ENCODE results near the gene SHBG.
"Not testable (repeated sequence)": the region's sequence is repeated elsewhere in the genome, so short reads cannot be mapped to it uniquely, and the experiment has no call there.

Gene SHBG

DNA sequence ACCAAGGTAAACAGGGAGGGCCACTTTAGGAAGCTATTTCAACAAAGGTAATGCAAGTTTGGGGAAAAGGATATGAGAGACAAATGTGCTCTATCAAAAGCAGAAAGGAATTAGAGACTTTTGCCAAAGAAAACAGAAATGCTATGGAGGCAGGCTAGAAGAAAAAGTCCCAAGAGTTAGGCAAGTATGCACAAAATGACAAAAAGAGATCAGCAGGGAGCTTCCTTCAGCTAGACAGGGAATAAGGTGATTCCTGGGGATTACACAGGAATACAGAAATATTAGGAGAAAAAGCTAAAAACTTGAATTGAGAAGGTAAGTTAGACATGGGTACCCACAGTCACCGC is 17.7 kb upstream of the SHBG start:
- DNase-seq = no peak

DNA sequence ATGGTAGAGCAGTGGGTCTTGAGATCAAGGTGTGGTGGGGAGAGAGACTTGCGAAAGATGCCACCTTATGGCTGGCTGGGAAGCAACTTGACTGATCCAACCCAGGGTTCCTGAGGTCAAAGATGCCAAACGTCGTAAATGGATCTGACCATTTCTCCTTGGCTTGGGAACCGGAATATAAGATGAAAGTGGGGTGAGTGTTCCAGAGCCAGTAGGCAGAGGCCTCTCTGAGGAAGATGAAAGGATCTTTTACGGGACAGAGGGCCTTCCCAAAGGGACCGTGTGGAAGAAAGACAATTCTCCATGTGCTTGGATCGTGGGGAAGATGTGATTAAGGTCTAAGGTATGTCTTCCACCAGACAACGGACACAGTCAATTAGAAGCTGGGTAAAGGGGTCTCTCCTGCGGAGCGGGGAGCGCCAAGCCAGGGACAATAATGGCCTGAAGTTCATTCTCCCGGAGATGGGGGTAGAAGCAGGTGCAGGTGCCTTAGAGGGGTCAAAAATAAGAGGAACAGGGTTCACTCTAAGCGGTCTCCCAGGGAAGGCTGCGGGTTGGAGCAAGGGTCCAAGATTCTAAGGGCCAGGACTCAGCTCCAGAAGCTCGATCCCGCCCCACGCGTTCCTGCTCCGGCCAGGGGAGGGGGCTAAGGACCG is 16.0 kb upstream of the SHBG start:
- DNase-seq = no peak

DNA sequence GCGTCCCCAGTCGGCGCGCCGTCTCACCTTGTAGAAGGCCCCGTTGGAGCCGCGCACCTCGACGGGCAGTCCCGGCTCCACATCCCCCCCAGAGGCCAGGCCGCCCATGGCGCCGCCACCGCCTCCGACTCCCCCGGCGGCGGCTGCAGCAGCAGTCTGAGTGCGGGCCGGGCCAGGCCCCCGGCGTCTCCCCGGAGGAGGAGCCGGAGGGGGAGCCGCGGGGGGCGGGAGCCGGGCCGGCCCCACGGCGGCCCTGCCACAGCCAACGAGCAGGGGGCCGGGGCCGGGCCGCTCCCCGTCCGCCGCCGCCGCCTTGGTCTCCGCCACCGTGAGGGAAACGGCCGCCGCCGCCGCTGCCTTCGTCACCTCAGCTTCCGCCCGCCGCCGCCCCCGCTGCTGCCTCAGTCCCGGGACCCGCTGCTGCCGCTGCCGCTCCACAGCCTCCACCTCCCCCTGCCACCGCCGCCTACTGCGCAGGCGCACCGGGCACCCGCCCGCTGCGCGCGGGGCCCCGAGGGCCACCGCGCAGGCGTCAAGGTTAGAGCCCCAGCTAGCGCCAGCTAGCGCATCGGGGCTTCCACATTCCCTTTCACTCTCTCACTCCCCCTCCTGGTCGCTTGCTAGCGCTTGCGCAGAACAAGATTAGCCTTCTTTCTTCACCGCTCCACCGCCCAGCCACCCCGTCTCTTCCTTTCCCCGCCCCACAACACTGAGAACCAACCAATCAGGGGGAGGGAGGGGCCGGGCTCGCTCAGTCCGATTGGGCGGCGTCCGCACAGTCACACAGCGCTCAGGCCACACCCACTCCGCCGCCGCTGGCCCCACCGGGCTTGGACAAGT is 15.3 kb upstream of the SHBG start, which contains the start of gene FXR2:
Gene FXR2, minus strand, starts transcription at position 473 of the 840 bp plus-strand sequence. Its CDS starts 365 bp downstream, at position 108.
- peak; percentile 99 for DNase-seq

DNA sequence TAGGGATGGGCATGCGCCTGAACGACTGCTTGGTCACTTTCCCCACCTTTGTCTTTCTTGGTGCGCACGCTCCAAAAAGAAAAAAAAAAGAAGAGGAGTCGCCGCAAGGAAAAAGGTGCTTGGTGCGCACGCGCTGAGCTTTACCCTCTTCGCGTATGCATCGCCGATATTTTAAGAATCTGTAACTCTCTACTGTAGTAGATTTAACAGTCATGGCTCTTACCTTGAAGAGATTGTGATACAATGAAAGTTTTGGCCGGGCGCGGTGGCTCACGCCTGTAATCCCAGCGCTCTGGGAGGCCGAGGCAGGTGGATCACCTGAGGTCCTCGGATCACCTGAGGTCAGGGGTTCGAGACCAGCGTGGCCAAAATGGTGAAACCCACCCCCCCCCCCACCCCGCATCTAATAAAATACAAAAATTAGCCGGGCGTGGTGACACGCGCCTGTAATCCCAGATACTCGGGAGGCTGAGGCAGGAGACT is 14.6 kb upstream of the SHBG start:
- DNase-seq = no peak

DNA sequence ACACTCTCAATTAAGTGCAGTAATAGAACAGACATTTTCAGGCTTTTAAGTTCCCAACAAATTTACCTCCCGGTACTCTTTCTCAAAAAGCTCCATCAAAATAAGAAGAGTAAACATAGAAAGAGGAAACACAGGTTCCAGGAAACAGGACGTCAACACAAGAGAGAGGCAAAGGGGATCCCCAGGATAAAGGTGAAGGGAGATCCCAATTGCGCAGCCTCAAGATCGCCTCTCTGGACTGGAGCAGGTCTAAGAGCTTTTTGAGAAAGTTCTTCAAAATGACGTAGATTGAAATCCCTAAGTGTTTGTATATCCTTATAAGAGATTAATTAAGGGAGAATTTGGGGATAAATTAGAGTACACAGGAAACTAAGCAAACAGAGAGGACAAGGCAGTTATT is 11.3 kb upstream of the SHBG start:
- no peak for DNase-seq

DNA sequence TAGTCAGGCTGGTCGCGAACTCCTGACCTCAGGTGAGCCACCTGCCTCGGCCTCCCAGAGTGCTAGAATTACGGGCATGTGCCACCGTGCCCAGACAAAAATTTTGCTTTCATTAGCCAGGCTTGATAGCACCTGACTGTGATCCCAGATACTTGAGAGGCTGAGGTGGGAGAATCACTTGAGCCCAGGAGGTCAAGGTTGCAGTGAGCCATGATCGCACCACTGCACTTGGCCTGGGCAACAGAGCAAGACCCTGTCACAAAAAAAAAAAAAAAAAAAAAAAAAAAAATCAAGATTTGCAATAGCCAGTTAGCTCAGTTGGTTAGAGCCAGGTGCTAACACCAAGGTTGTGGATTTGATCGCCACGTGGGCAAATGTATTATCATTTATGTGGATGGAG is 9.1 kb upstream of the SHBG start:
- DNase-seq = no peak

DNA sequence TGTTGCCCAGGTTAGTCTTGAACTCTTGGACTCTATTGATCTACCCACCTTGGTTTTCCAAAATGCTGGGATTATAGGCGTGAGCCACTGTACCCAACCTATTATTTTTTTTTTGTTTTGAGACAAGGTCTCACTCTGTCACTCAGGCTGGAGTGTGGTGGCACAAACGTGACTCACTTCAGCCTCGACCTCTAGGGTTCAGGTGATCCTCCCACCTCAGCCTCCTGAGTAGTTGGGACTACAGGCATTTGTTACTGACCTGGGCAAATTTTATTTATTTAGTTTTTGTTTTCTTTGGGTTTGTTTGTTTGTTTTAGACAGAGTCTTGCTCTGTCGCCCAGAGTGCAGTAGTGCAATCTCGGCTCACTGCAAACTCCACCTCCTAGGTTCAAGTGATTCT is 6.3 kb upstream of the SHBG start:
- no peak for DNase-seq

DNA sequence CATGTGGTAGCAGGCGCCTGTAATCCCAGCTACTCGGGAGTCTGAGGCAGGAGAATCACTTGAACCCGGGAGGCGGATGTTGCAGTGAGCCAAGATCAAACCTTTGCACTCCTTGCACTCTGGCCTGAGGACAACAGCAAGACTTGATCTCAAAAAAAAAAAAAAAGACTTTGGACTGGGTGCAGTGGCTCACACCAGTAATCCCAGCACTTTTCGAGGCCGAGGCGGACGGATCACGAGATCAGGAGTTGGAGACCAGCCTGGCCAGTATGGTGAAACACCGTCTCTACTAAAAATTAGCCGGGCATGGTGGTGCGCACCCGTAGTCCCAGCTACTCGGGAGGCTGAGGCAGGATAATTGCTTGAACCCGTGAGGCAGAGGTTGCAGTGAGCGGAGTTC is 4.2 kb upstream of the SHBG start:
- DNase-seq = not testable (repeated sequence)

DNA sequence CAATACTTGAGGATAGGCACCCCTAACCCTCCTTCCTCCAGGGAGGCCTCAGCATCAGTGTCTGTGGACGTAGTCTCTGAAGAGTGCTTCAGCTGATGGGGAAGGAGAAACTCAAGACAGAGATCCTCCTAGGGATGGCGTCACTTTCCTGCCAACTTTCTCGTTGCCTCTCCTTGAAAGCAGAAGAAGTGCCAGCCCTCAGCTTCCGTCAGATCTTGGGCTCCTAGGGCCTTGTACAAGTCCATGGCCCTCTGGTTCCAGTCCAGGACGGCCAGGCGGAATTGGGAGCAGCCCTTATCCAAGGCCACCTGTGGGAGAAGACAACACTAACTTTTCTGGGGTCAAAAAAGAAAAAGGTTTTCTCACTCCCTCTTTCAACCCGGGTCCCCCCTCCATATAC is 3.6 kb upstream of the SHBG start:
- DNase-seq = no peak

DNA sequence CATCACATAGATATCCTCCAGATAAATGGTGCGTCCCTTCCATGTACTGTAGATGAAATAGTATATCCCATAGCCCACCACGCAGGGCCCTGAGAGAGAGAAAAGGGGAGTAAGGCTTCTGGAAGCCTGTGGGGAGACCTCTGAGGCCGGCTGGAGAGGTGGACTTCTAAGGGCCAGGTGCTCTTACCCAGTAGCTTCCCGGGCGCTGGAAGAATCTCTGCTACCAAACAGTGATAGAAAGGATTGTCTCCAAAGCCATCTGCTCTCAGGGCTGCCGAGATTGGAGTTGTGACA is 3.0 kb upstream of the SHBG start:
- no peak for DNase-seq

DNA sequence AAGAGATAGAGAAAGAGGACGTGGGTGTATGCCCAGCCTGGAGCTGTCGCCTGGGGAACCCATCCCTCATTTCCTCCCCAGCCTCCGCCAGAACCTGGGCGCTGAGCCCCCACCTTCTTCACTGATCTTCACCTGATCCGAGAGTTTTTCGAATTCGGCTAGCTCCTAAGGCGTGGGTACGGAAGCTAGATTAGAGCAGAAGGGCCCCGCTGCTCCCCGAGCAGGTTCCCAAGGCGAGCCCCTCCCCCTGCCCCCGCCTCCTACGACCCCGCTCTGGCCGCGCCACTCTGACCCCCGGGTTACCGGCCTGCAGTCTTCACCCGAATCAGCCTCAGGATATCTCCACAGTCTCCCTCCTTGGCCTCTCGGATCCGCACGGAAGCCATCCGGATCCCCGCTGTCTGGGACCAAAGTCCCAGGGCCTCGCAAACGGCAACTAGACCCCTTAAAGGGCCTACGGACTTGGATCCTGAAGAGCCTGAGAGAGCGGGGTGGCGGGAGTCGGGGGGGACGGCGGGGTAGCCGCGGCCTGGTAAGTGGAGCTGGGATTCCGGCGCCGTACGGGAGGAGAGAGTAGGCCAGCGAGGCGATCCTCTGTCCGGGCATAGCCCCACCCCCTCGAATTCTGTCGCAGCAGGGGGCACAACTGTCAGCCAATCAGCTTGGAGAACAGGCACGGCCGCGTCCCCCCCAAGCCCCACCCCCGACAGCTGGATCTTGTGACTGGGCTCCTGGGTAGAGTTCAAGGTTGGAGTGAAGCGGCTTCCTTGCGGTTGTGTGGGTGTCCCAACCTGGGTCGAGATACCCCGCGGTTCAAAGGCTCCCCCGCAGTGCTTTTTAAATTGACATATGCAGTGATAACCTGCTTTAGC is 2.4 kb upstream of the SHBG start, which contains the start of gene SAT2:
Gene SAT2, minus strand, starts transcription at position 572 of the 872 bp plus-strand sequence. Its CDS starts 186 bp downstream, at position 386.
- DNase-seq = peak; percentile 84

DNA sequence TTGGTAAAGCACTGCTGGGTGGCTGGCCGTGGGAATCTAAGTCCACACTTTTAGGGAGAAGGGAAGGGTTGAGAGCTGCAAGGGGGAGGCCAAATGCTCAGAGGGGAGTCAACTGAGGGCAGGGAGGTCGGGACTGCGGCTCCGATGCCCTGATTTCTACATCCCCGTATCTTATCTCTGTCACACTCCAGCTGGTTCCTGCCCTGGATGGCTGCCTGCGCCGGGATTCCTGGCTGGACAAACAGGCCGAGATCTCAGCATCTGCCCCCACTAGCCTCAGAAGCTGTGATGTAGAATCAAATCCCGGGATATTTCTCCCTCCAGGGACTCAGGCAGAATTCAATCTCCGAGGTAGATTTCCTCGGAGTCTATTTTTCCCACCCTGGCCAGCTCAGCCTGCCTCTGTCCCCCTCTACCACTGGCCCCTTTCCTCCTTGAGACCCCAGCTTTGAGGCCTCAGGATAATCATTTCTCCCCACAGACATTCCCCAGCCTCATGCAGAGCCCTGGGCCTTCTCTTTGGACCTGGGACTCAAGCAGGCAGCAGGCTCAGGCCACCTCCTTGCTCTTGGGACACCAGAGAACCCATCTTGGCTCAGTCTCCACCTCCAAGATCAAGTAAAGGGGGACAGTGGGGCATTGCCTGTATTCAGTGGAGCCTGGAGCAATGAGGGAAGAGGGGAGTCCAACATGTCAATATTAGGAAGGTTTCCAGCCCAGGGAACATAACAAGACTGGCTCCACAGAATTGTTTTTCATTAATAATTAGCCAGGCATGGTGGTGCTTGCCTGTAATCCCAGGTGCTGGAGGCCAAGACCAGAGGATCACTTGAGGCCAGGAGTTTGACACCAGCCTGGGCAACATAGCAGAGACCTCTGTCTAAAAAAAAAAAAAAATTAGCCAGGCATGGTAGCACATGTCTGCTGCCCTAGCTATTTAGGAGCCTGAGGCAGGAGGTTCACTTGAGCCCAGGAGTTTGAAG is 1.8 kb downstream of the SHBG start:
- DNase-seq = no peak

DNA sequence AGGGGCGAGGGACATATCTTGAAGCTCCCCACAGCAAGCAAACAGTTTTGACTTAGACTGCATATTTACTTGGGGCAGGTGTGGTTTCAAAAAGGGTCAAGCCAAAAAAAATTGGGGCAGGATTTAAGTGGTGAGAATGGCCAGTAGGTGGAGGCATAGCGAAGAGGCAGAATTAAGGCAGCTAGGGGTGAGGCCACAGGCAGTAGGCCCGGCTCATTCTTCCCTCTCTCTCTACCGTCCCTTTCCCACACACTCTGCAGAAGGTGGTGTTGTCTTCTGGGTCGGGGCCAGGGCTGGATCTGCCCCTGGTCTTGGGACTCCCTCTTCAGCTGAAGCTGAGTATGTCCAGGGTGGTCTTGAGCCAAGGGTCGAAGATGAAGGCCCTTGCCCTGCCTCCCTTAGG is 2.6 kb downstream of the SHBG start:
- DNase-seq = no peak

DNA sequence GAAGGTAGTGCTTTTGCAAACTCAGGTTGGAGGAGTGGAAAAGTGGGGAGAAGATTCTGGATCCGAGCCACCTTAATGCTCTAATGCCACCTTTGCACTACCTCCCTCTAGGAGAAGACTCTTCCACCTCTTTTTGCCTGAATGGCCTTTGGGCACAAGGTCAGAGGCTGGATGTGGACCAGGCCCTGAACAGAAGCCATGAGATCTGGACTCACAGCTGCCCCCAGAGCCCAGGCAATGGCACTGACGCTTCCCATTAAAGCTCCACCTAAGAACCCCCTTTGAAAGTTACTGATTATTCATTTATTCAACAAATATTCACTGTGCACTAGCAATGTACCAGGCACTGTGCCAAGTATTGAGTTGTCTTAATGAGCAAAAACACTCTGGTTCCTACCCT is 3.2 kb downstream of the SHBG start:
- DNase-seq = no peak

DNA sequence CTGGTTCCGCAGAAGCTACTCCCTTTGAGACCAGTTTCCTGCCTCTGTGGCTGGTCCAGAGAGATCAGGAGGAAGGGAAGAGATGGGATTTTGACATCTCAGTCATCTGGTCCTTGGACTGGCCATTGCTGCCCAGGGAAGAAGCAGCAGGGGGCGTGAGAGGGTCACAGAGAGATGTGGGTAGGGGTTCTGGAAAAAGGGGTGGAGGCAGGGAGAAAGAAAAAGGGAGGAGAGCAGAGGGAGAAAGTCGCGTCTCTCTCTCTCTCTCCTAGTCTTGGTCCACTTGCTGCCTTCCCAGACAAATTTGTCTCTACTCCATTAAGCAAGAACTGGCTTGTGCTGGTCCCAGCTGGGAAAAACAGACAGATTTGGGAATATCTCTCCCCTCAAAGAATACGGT is 4.4 kb downstream of the SHBG start:
- peak; percentile 37 for DNase-seq

DNA sequence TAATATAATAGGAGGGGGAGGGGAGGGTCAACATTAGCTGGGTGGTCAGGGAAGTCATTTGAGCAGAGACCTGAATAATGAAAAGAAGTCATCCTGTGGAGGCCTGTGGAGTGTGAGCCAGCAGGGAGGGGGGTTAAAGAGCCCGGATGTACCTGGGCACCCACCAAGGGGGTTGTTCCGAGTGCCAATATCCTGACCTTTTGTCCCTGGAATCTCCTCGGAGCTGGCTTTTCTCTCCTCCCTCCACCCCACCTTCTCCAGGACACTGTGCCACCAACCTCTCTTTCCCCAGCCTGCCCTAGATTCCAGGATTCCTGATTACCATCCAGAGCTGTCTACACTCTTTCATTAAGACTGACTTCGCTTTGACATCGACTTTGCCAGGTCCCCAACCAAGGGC is 6.2 kb downstream of the SHBG start:
- DNase-seq = no peak

DNA sequence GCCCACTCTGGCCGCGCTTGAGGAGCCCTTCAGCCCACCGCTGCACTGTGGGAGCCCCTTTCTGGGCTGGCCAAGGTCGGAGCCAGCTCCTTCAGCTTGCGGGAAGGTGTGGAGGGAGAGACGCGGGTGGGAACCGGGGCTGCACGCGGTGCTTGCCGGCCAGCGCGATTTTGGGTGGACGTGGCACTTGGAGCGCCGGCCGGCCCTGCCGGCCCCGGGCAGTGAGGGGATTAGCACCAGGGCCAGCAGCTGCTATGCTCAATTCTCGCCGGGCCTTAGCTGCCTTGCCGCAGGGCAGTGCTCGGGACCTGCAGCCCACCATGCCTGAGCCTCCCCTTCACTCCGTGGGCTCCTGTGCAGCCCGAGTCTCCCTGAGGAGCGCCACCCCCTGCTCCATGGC is 10.8 kb downstream of the SHBG start:
- DNase-seq = no peak

DNA sequence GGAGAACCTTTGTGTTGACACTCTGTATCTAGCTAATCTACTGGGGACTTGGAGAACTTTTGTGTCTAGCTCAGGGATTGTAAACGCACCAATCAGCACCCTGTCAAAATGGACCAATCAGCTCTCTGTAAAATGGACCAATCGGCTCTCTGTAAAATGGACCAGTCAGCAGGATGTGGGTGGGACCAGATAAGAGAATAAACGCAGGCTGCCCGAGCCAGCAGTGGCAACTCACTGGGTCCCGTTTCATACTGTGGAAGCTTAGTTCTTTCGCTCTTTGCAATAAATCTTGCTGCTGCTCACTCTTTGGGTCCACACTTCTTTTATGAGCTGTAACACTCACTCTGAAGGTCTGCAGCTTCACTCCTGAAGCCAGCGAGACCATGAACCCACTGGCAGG is 11.7 kb downstream of the SHBG start:
- not testable (repeated sequence) for DNase-seq

DNA sequence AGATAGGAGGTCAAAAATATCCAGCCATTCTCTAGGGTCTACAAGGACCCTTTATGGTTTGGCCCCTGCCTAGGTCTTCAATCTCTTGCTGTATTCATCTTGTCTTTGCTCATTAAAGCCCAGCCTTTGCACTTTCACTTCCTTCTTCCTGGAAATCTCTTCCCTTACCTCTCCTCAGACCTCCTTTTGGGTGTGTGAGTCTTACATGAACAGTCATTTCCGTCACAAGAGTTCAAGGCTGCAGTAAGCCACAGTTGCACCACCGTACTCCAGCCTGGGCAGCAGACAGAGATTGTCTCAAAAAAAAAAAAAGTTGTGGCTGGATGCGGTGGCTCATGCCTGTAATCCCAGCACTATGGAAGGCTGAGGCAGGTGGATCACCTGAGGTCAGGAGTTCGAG is 14.8 kb downstream of the SHBG start:
- no peak for DNase-seq

DNA sequence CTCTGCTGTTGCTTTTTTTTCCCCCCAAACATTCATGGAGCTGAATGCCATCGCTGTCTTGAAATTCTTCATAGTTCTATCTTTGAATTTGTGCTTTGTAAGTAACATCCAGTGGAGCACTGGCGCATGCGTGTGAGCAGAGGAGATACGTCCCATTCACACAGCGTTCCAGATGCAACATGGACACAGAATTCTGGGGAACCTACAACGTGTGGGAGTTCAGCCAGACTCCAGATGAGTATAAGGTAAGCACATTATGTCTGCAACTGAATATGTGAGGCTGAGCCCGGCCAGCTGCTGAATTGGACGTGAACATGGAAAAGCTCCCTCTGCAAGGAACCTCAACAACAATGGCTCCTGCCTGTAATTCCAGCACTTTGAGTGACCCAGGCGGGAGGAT is 16.5 kb downstream of the SHBG start:
- no peak for DNase-seq

DNA sequence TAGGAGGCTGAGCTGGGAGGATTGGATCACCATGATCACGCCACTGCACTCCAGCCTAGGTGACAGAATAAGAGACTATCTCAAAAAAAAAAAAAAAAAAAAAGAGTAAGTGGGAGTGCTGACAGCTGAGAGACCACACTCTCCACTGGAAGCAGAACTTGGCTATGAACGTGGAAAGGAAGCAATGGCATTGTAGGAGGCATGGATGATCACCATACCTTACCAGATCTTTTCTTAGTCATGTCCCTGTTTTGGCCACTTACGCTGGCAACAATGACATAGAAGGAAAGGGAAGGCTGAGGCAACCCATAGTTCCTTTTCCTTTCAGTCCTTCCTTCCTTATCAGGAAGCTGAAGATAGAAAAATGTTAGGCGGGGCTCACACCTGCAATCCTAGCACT is 17.1 kb downstream of the SHBG start:
- DNase-seq = no peak

DNA sequence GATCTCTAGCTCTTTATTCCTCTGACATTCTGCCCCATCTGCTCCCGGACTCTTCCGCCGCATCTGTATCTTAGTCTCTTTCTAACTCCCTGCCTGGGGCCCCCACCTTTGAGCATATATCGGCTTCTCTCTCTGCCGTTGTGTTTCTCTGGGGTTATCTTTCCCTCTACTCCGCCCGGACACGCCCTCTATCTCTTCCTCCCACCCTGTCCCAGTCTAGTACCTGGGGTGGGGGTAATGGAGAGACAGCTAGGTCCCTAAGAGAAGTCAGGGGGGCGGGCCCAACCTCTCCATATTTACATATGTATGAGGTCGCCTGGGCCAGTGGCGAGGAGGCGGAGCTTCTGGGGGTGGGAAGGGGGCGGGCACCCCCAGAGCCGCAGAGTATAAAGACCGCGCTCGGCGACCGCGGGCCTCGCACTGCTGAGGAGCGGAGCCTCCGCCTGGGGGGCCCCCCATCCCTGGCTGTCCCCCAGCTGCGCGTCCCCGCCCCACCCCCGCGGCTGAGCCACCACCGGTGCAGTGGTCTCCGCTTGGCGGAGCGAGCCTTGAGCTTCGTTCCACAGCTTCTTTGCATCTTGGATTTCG is 20.7 kb downstream of the SHBG start, which contains the start of gene ATP1B2:
Gene ATP1B2, plus strand, starts transcription at position 418 of the 588 bp plus-strand sequence. CDS start 593 bp downstream, outside the sequence.
- DNase-seq = peak; percentile 73
